HG03378 (cell line): Measurements from ENCODE around the gene NME5.

Experiments
- ATAC-seq: cut with Tn5 transposase; IDR thresholded peaks from one replicate; pipeline ENCODE4 v1.9.1; 2021; ENCODE audit warnings: mild to moderate bottlenecking, moderate library complexity; ENCODE audit not compliant: unreplicated experiment

NME5 gene

GRCh38 chr5:138139781-138140090, 508 bp upstream of the NME5 start:
- ATAC-seq = no peak

- no peak for ATAC-seq
Measured at GRCh38 chr5:138132543-138132942, 6.7 kb downstream of the NME5 start.

DNA sequence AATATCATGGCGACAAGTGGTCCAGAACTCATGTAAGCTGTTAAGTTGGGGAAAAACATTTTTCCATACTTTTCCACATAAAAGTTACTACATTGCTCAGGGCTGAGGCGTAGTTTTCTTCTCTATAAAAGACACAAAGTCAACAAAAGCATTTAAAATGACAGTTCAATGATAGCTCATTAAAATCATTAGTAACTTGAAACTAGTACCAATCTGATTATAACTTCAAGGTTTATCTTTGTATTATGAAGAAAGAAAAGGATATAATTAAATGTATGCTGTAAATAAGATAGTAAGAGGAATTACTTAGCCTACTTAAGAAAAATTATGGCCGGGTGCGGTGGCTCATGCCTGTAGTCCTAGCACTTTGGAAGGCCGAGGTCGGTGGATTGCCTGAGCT, 9.9 kb downstream of the NME5 start:
- no peak for ATAC-seq

GRCh38 chr5:138128334-138128733, 10.9 kb downstream of the NME5 start:
- no peak for ATAC-seq

GRCh38 chr5:138115254-138115653, 24.0 kb downstream of the NME5 start:
- ATAC-seq = no peak

- no peak for ATAC-seq
Measured at GRCh38 chr5:138111937-138112336, 27.3 kb downstream of the NME5 start.

- no peak for ATAC-seq
Measured at GRCh38 chr5:138111181-138111580, 28.0 kb downstream of the NME5 start.

DNA sequence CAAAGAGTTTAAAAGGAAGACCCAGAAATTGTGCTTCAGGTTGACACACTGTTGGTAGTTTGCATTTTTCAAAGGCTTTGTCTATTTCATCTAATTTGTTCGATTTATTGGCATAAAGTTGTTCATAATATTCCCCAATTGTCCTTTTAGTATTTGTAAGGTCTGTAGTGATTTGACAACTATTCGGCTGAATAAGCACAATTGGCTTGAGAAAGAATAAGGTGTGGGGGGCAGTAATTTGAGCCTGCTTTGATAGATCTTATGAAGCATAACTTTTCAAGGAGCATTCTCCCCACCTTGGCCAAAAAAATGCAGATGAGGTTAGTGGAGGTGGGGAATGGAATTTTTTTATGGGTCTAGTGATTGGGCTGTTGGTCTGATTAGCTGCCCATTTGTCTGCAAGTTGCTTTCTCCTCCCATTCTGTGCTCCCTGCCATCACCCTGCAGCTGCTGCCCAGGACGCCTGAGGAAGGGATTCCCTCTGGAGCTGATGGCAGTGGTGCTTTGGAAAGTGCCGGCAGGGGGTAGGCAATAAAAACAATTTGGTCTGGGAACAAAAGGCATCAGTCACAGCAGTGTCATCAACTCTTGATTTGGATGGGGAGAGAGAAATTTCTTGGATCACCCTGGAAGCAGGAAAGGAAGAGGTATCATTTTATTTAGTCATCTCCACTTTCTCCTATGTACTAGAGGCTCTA, 28.8 kb downstream of the NME5 start:
- no peak for ATAC-seq

- no peak for ATAC-seq
Measured at GRCh38 chr5:138109463-138110265, 29.6 kb downstream of the NME5 start.

GRCh38 chr5:138107213-138107612, 32.0 kb downstream of the NME5 start:
- ATAC-seq = no peak

DNA sequence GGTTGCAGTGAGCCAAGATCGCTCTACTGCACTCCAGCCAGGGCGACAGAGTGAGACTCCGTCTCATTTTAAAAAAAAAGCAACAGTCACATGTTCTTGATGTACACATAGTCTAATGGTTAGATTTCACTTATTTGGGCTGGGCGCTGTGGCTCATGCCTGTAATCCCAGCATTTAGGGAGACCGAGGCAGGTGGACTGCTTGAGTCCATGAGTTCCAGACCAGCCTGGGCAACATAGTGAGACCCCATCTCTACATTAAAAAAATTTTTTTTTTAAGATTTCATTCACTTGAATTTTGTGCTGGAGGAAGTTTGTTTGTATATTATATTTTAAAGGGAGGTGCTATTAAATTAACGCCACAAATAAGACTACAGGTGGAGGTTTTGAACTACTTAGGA, 33.5 kb downstream of the NME5 start:
- no peak for ATAC-seq

DNA sequence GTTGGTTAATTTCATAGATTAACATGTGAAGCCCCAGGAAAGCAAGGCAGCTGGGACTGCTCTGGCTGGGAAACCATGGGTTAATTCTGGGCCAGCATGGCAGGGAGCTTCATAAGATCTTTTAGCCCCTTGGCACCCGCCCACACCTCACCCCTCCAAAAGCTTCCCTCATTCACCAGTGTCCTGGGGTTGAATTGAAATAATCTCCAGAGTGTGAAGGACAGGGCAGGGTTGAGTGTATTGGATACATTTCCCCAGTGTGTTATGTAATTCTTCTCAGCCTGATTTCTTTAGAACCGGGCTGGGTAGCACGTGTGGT, 36.0 kb downstream of the NME5 start:
- no peak for ATAC-seq

GRCh38 chr5:138102454-138103318, 36.5 kb downstream of the NME5 start:
- ATAC-seq = no peak

DNA sequence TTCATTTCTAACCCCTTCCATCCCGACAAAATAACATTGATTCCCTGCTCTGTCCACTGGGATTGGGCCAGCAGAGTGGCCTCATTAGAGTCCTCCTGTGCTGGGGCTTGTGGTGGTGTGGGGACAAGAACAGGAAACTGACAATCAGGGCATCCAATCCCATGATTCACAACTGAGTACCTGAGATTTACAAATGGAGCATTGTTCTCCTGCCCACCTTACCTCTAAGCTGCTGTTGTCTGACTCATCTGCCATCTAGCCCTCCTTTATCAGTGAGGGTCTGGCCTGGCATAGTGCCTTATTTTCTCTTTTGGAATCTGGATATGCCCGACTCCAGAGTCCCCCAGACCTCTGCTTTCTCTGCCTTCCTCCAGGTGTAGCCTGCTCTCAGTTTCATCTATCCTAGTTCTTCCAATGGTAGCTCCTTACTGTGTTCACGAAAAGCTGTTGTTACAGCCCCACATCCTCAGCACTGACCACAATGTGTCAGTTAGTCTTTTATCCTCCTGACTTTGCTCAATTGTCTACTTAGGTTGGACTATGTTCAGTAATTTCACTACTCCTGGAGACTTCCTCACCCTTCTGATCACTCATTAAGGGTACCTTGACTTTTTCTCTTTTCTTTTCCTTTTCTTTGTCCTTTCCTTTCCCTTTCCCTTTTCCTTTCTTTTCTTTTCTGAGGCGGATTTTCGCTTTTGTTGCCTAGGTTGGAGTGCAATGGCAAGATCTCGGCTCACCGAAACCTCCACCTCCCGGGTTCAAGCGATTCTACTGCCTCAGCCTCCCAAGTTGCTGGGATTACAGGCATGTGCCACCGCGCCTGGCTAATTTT, 42.0 kb downstream of the NME5 start:
- no peak for ATAC-seq

DNA sequence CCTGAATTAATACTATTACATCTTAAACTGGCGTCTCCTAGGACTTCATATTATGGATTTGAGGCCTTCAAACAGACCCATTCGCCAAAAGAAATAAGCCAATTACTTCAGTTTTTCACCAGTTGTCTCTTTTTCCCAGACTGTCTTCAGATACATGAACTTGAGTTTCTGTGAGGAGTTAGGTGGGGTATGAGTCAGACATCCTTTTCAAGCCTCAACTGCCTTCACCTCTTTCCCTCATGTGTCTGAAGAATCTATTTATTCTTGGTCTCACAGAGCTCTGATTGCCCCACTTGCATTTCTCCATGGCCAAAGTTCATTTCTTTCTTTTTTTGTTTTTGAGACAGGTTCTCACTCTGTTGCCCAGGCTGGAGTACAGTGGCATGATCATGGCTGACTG, 42.9 kb downstream of the NME5 start:
- no peak for ATAC-seq

- ATAC-seq = no peak
Measured at GRCh38 chr5:138095100-138095907, 43.9 kb downstream of the NME5 start.

- no peak for ATAC-seq
Measured at GRCh38 chr5:138093036-138093435, 46.2 kb downstream of the NME5 start.

- no peak for ATAC-seq
Measured at GRCh38 chr5:138092301-138092700, 46.9 kb downstream of the NME5 start.

DNA sequence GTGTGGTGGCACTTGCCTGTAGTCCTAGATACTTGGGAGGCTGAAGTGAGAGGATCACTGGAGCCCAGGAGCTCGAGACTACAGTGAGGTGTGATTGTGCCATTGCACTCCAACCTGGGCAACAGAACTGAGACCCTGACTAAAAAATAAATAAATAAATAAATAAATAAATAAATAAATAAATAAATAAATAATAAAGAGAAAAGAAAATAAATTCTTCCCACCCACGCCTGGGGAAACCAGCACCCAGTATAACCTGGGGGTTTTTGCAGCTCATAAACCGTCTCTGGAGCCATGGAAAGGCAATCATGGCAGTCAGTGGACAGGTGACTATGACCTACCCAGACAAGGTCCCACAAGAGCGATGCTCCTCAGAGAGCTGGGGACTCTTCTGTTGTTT, 47.5 kb downstream of the NME5 start:
- ATAC-seq = no peak

DNA sequence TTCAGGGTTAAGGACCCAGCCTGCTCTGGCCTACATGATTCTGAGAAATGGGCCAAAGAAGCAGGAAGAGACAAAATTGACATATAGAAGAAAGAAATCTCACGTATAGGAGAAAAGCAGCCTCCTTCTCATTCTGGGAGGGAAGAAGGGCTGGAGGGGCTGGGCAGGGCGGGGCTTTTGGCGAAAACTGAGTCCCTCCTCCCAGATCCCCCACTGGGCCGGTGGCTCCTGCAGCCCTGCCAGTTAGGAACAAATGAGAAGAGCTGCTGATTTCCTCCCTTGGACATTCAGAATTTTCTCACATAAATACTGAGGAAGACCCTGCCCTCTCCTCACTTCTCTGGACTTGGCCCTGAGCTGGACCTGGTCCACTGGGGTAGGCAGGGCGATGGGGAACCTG, 55.5 kb downstream of the NME5 start, which contains the start of gene WNT8A:
Gene WNT8A (plus strand): TSS at position 332 of the 400 bp plus-strand sequence. CDS start 95 bp downstream, outside the sequence.
- no peak for ATAC-seq
